ENCODE results near the gene SH2B3. TPM values are rescaled to one million over a fixed set of nuclear protein-coding genes. Genes with fewer than 3 reads are reported as not detected.
A peak's percentile ranks its signal among the peaks of the same experiment; 100 is the strongest.

The SH2B3 gene
- total and polyA plus RNA-seq, 7 experiments from 2014 or later, result 3.5 to 71.4 (median 19.7) TPM

GRCh38 chr12:111414711-111415252 is 9.1 kb downstream of the SH2B3 start:
- Mint-ChIP-seq H3K4me3 (peak overlapping the region in 1 of 10 donors; percentile 27), H3K4me1 (peaks cover 32 to 67% (median 61%) of the 10 kb centered on the region in 7 donors), H3K9me3 (no peaks in the 10 kb centered on the region), H3K27ac (peak overlapping the region in 6 of 9 donors; percentile 26 to 96 (median 67)), H3K27me3 (no peaks in the 10 kb centered on the region), H3K36me3 (peaks cover 0 to 24% (median 5%) of the 10 kb centered on the region in 5 donors)
- no peaks in the 10 kb centered on the region for H3K9me3 ChIP-seq (ENCODE audit: control insufficient read depth in 2 of 3, low read length in 3 of 3)
- ChIA-PET CTCF (interaction anchor here (2.4 to 7.1 kb wide), 2 partner anchors 11 to 38 kb away, joined by 9 to 62 read pairs; no protein-coding TSS in a partner anchor), POLR2A (interaction anchor here (8.3 to 13.2 kb wide), 2 partner anchors 13 to 22 kb away, joined by 71 to 127 read pairs; no protein-coding TSS in a partner anchor)
- peak in 1 of 9 donors; percentile 5 for DNase-seq
- H3K4me3 ChIP-seq (ENCODE audit: low read length), result no peak overlapping the region
- H3K27me3 ChIP-seq (ENCODE audit: control insufficient read depth in 2 of 2, insufficient read depth in 2 of 2, low read length in 2 of 2), result no peaks in the 10 kb centered on the region
- no peak for ATAC-seq
- intact Hi-C loops (cut with micrococcal nuclease), result no loop called here
- peaks cover 39 to 54% of the 10 kb centered on the region in 2 donors for H3K4me1 ChIP-seq (ENCODE audit: control insufficient read depth in 2 of 2, insufficient read depth in 2 of 2, low read length in 2 of 2)
- H3K36me3 ChIP-seq (ENCODE audit: control insufficient read depth in 2 of 3, insufficient read depth in 3 of 3, low read length in 3 of 3), result peaks cover 0 to 11% (median 0%) of the 10 kb centered on the region in 3 experiments
- H3K27ac ChIP-seq (ENCODE audit: low read depth, low read length), result no peak overlapping the region

GRCh38 chr12:111417290-111417689 is 11.6 kb downstream of the SH2B3 start:
- ATAC-seq, result no peak
- Histone ChIP-seq H3K27ac (ENCODE audit: low read depth, low read length) (no peak overlapping the region), H3K4me1 (ENCODE audit: control insufficient read depth in 2 of 2, insufficient read depth in 2 of 2, low read length in 2 of 2) (peaks cover 16 to 29% of the 10 kb centered on the region in 2 donors), H3K9me3 (ENCODE audit: control insufficient read depth in 2 of 3, low read length in 3 of 3) (no peaks in the 10 kb centered on the region), H3K4me3 (ENCODE audit: low read length) (no peak overlapping the region), H3K36me3 (ENCODE audit: control insufficient read depth in 2 of 3, insufficient read depth in 3 of 3, low read length in 3 of 3) (peaks cover 0 to 33% (median 0%) of the 10 kb centered on the region in 3 experiments), H3K27me3 (ENCODE audit: control insufficient read depth in 2 of 2, insufficient read depth in 2 of 2, low read length in 2 of 2) (no peaks in the 10 kb centered on the region)
- intact Hi-C loops (cut with micrococcal nuclease), result loop anchor here in 1 of 2 donors (1.0 kb wide), 1 partner anchor 8 kb away; no protein-coding TSS in a partner anchor
- no peak for DNase-seq
- H3K27ac Mint-ChIP-seq, result peak overlapping the region in 4 of 9 donors; percentile 25 to 69 (median 39)
- H3K36me3 Mint-ChIP-seq, result peaks cover 0 to 33% (median 12%) of the 10 kb centered on the region in 5 donors
- H3K4me1 Mint-ChIP-seq, result peaks cover 26 to 48% (median 39%) of the 10 kb centered on the region in 7 donors
- H3K9me3 Mint-ChIP-seq, result no peaks in the 10 kb centered on the region
- ChIA-PET CTCF (no interaction called here), POLR2A (no interaction called here)
- H3K4me3 Mint-ChIP-seq, result no peak overlapping the region
- no peaks in the 10 kb centered on the region for H3K27me3 Mint-ChIP-seq

GRCh38 chr12:111417784-111418593 is 12.3 kb downstream of the SH2B3 start:
- intact Hi-C loops (cut with micrococcal nuclease), result loop anchor here in 1 of 2 donors (1.0 kb wide), 1 partner anchor 9 kb away; no protein-coding TSS in a partner anchor
- Histone ChIP-seq H3K4me3 (ENCODE audit: low read length) (no peak overlapping the region), H3K27ac (ENCODE audit: low read depth, low read length) (no peak overlapping the region), H3K36me3 (ENCODE audit: control insufficient read depth in 2 of 3, insufficient read depth in 3 of 3, low read length in 3 of 3) (peaks cover 0 to 33% (median 0%) of the 10 kb centered on the region in 3 experiments), H3K4me1 (ENCODE audit: control insufficient read depth in 2 of 2, insufficient read depth in 2 of 2, low read length in 2 of 2) (peaks cover 15 to 22% of the 10 kb centered on the region in 2 donors), H3K9me3 (ENCODE audit: control insufficient read depth in 2 of 3, low read length in 3 of 3) (no peaks in the 10 kb centered on the region), H3K27me3 (ENCODE audit: control insufficient read depth in 2 of 2, insufficient read depth in 2 of 2, low read length in 2 of 2) (no peaks in the 10 kb centered on the region)
- no peak for ATAC-seq
- no peak overlapping the region for H3K4me3 Mint-ChIP-seq
- peak overlapping the region in 1 of 9 donors; percentile 33 for H3K27ac Mint-ChIP-seq
- peaks cover 0 to 36% (median 12%) of the 10 kb centered on the region in 5 donors for H3K36me3 Mint-ChIP-seq
- H3K9me3 Mint-ChIP-seq, result no peaks in the 10 kb centered on the region
- no peaks in the 10 kb centered on the region for H3K27me3 Mint-ChIP-seq
- CTCF ChIA-PET, result no interaction called here
- DNase-seq, result no peak
- peaks cover 19 to 43% (median 35%) of the 10 kb centered on the region in 7 donors for H3K4me1 Mint-ChIP-seq
- POLR2A ChIA-PET, result interaction anchor here (1.2 to 1.5 kb wide), 2 partner anchors 9 kb away, joined by 3 read pairs; no protein-coding TSS in a partner anchor

GRCh38 chr12:111418594-111418880 is 12.8 kb downstream of the SH2B3 start:
- H3K27me3 Mint-ChIP-seq, result no peaks in the 10 kb centered on the region
- peaks cover 0 to 33% (median 0%) of the 10 kb centered on the region in 3 experiments for H3K36me3 ChIP-seq (ENCODE audit: control insufficient read depth in 2 of 3, insufficient read depth in 3 of 3, low read length in 3 of 3)
- no peaks in the 10 kb centered on the region for H3K27me3 ChIP-seq (ENCODE audit: control insufficient read depth in 2 of 2, insufficient read depth in 2 of 2, low read length in 2 of 2)
- POLR2A ChIA-PET, result interaction anchor here (1.2 to 1.5 kb wide), 2 partner anchors 9 kb away, joined by 3 read pairs; no protein-coding TSS in a partner anchor
- no peak overlapping the region for H3K4me3 Mint-ChIP-seq
- H3K9me3 ChIP-seq (ENCODE audit: control insufficient read depth in 2 of 3, low read length in 3 of 3), result no peaks in the 10 kb centered on the region
- no peak overlapping the region for H3K27ac ChIP-seq (ENCODE audit: low read depth, low read length)
- peaks cover 9 to 17% of the 10 kb centered on the region in 2 donors for H3K4me1 ChIP-seq (ENCODE audit: control insufficient read depth in 2 of 2, insufficient read depth in 2 of 2, low read length in 2 of 2)
- intact Hi-C loops (cut with micrococcal nuclease), result no loop called here
- no peaks in the 10 kb centered on the region for H3K9me3 Mint-ChIP-seq
- DNase-seq (no peak), ATAC-seq (no peak)
- peaks cover 14 to 40% (median 31%) of the 10 kb centered on the region in 7 donors for H3K4me1 Mint-ChIP-seq
- CTCF ChIA-PET, result interaction anchor here (1.7 kb wide), 1 partner anchor 33 kb away, joined by 4 read pairs; no protein-coding TSS in a partner anchor
- H3K27ac Mint-ChIP-seq, result no peak overlapping the region
- no peak overlapping the region for H3K4me3 ChIP-seq (ENCODE audit: low read length)
- peaks cover 0 to 32% (median 12%) of the 10 kb centered on the region in 5 donors for H3K36me3 Mint-ChIP-seq

- H3K9me3 ChIP-seq (ENCODE audit: control insufficient read depth in 2 of 3, low read length in 3 of 3), result no peaks in the 10 kb centered on the region
- POLR2A ChIA-PET, result no interaction called here
- intact Hi-C loops (cut with micrococcal nuclease), result no loop called here
- Mint-ChIP-seq H3K27me3 (no peaks in the 10 kb centered on the region), H3K4me3 (no peak overlapping the region), H3K27ac (peak overlapping the region in 2 of 9 donors; percentile 18 to 21), H3K4me1 (peaks cover 11 to 36% (median 29%) of the 10 kb centered on the region in 7 donors), H3K36me3 (peaks cover 0 to 27% (median 11%) of the 10 kb centered on the region in 5 donors), H3K9me3 (no peaks in the 10 kb centered on the region)
- no peaks in the 10 kb centered on the region for H3K27me3 ChIP-seq (ENCODE audit: control insufficient read depth in 2 of 2, insufficient read depth in 2 of 2, low read length in 2 of 2)
- no peak overlapping the region for H3K4me3 ChIP-seq (ENCODE audit: low read length)
- H3K27ac ChIP-seq (ENCODE audit: low read depth, low read length), result no peak overlapping the region
- ATAC-seq (no peak), DNase-seq (no peak)
- H3K4me1 ChIP-seq (ENCODE audit: control insufficient read depth in 2 of 2, insufficient read depth in 2 of 2, low read length in 2 of 2), result peaks cover 11 to 12% of the 10 kb centered on the region in 2 donors
- CTCF ChIA-PET, result interaction anchor here (1.7 kb wide), 1 partner anchor 32 kb away, joined by 4 read pairs; no protein-coding TSS in a partner anchor
- H3K36me3 ChIP-seq (ENCODE audit: control insufficient read depth in 2 of 3, insufficient read depth in 3 of 3, low read length in 3 of 3), result peaks cover 0 to 33% (median 0%) of the 10 kb centered on the region in 3 experiments
These were observed 14.1 kb downstream of the SH2B3 start for GRCh38 chr12:111419784-111420183.

GRCh38 chr12:111420494-111420893 is 14.8 kb downstream of the SH2B3 start:
- no peaks in the 10 kb centered on the region for H3K9me3 ChIP-seq (ENCODE audit: control insufficient read depth in 2 of 3, low read length in 3 of 3)
- H3K4me3 Mint-ChIP-seq, result no peak overlapping the region
- H3K27ac ChIP-seq (ENCODE audit: low read depth, low read length), result no peak overlapping the region
- DNase-seq (no peak), ATAC-seq (no peak)
- no peaks in the 10 kb centered on the region for H3K27me3 Mint-ChIP-seq
- H3K4me3 ChIP-seq (ENCODE audit: low read length), result no peak overlapping the region
- CTCF ChIA-PET, result no interaction called here
- peak overlapping the region in 1 of 9 donors; percentile 30 for H3K27ac Mint-ChIP-seq
- H3K9me3 Mint-ChIP-seq, result no peaks in the 10 kb centered on the region
- H3K4me1 ChIP-seq (ENCODE audit: control insufficient read depth in 2 of 2, insufficient read depth in 2 of 2, low read length in 2 of 2), result peaks cover 13 to 14% of the 10 kb centered on the region in 2 donors
- H3K36me3 Mint-ChIP-seq, result peaks cover 0 to 23% (median 6%) of the 10 kb centered on the region in 5 donors
- peaks cover 0 to 33% (median 0%) of the 10 kb centered on the region in 3 experiments for H3K36me3 ChIP-seq (ENCODE audit: control insufficient read depth in 2 of 3, insufficient read depth in 3 of 3, low read length in 3 of 3)
- no peaks in the 10 kb centered on the region for H3K27me3 ChIP-seq (ENCODE audit: control insufficient read depth in 2 of 2, insufficient read depth in 2 of 2, low read length in 2 of 2)
- peaks cover 14 to 38% (median 31%) of the 10 kb centered on the region in 7 donors for H3K4me1 Mint-ChIP-seq
- POLR2A ChIA-PET, result interaction anchor here (1.6 kb wide), 1 partner anchor 10 kb away, joined by 5 read pairs; no protein-coding TSS in a partner anchor
- intact Hi-C loops (cut with micrococcal nuclease), result no loop called here
